ENCODE measurements around the gene ALKAL2. TPM values are rescaled to one million over a fixed set of nuclear protein-coding genes. Genes with fewer than 3 reads are reported as not detected.

Gene ALKAL2, protein sequence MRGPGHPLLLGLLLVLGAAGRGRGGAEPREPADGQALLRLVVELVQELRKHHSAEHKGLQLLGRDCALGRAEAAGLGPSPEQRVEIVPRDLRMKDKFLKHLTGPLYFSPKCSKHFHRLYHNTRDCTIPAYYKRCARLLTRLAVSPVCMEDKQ
- total RNA-seq: not detected in 2 replicates

GRCh38 chr2:287911-288757, at the start of gene ALKAL2:
TSS of gene ALKAL2 (minus strand) at chr2:288091. CDS start at chr2:287835, 256 bp downstream.

DNA sequence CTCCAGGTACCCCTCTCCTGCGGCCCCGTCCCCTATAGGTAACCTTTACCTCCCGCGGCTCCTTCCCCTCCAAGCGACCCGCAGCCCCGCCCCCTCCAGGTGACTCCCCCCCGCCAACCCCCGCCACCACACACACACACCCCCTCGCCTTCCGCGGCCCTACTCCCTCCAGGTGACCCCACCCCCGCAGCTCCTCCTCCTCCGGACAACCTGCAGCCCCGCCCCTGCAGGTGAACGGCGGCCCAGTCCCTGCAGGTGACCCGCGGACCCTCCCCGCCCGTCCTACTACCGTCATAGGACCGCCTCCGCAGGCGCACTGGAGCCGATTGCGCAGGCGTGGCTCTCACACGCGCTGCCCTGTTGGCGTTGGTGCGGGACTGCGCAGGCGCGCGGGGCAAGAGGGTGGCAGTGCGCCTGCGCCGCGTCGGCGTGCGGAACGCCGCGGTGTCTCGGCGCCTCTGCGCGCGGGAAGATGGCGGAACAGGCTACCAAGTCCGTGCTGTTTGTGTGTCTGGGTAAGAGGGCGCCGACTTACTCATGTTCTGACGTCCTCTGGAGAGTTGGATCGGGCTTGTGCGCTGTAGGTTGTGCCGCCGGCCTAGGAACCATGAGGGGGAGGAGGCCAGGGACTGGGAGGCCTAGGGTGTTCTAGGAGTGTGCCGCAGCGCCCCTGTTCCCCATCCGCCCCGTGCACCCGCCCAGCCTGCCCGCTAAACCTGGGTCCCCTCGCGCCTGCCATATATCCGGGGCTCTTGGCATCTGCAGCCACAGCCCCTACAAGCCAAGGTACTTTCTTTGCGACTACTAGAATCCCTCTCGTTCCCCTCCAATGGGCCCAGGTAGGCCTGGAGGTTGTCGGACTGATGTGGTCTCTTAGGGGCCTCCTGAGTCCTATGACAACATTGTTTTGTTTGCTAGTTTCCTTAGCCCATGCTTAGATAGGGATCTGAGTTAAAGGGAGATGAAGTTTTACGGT, 23.1 kb downstream of the ALKAL2 start, which contains the start of gene ACP1:
TSS of gene ACP1 (plus strand) at position 455 of the 976 bp plus-strand sequence. CDS start at position 473, 18 bp downstream.

GRCh38 chr2:263774-264492, 24.0 kb downstream of the ALKAL2 start, which contains the start of gene SH3YL1:
TSS of gene SH3YL1 (minus strand) at chr2:264032. CDS start at chr2:263984, 48 bp downstream.

Other genes starting within 250 kb of the ALKAL2 start
- gene FAM110C, start 241.6 kb downstream of the ALKAL2 start, total RNA-seq: not detected in 2 replicates
- 33.9 and 40.8 TPM in 2 replicates for gene SH3YL1, start 24.1 kb downstream of the ALKAL2 start, total RNA-seq
- 82.3 and 103 TPM in 2 replicates for gene ACP1, start 23.1 kb downstream of the ALKAL2 start, total RNA-seq